Liver (tissue), 9 donors: ENCODE data around the gene MAP2K7. TPM values are rescaled to one million over a fixed set of nuclear protein-coding genes. Genes with fewer than 3 reads are reported as not detected.

Experiments
- DNase-seq: peaks from one replicate; pipeline ENCODE4 v3.0.0-alpha.2; 2017; ENCODE audit warnings: low spot score
- H3K27ac ChIP-seq, 2 donors: one replicate each; pipeline ENCODE4 v1.7.0; 2013; ENCODE audit warnings: inconsistent platforms in 2 of 2, low read length in 2 of 2, control low read depth in 1 of 2, low read depth in 1 of 2, mild to moderate bottlenecking in 1 of 2
- H3K27me3 ChIP-seq, 4 donors: one replicate each; pipeline versions ENCODE4 v1.6.1 to v1.7.0; 2013; ENCODE audit warnings: low read length in 3 of 4, inconsistent platforms in 1 of 4, mild to moderate bottlenecking in 1 of 4, moderate library complexity in 1 of 4; ENCODE audit not compliant: control insufficient read depth in 4 of 4, insufficient read depth in 4 of 4
- H3K36me3 ChIP-seq, 4 donors: one replicate each; pipeline versions ENCODE4 v1.6.1 to v1.7.0; 2013; ENCODE audit warnings: low read length in 3 of 4, mild to moderate bottlenecking in 3 of 4, low read depth in 1 of 4, moderate library complexity in 1 of 4; ENCODE audit not compliant: control insufficient read depth in 4 of 4, insufficient read depth in 3 of 4
- H3K4me1 ChIP-seq, 4 donors: one replicate each; pipeline versions ENCODE4 v1.6.1 to v1.7.0; 2013; ENCODE audit warnings: low read length in 3 of 4, mild to moderate bottlenecking in 3 of 4, moderate library complexity in 1 of 4; ENCODE audit not compliant: control insufficient read depth in 4 of 4, insufficient read depth in 4 of 4
- H3K4me3 ChIP-seq, 3 donors: one replicate each; pipeline versions ENCODE4 v1.6.1 to v1.7.0; 2013; ENCODE audit warnings: low read length in 3 of 3, control low read depth in 1 of 3, low read depth in 1 of 3, mild to moderate bottlenecking in 1 of 3
- H3K9ac ChIP-seq, 2 donors: one replicate each; pipeline ENCODE4 v1.7.0; 2013; ENCODE audit warnings: low read length in 2 of 2, mild to moderate bottlenecking in 2 of 2, moderate library complexity in 2 of 2, control low read depth in 1 of 2, low read depth in 1 of 2
- H3K9me3 ChIP-seq, 4 donors: one replicate each; pipeline versions ENCODE4 v1.6.1 to v1.7.0; 2013; ENCODE audit warnings: low read length in 3 of 4; ENCODE audit not compliant: control insufficient read depth in 4 of 4
- FOXA1 ChIP-seq: IDR thresholded peaks from 2 replicates; pipeline ENCODE4 v1.6.1; 2016; ENCODE audit warnings: antibody characterized with exemption
- GABPA ChIP-seq, 2 donors: IDR thresholded peaks in 1 of 2; conservative IDR thresholded peaks in 1 of 2; 2 replicates each; pipeline ENCODE4 v1.6.1; 2016; ENCODE audit warnings: antibody characterized with exemption in 2 of 2, mild to moderate bottlenecking in 1 of 2, moderate library complexity in 1 of 2
- HNF4A ChIP-seq, 2 donors: conservative IDR thresholded peaks; 2 replicates each; pipeline ENCODE4 v1.6.1; 2016; ENCODE audit warnings: antibody characterized with exemption in 2 of 2, mild to moderate bottlenecking in 2 of 2
- JUND ChIP-seq, 2 donors: IDR thresholded peaks; 2 replicates each; pipeline ENCODE4 v1.6.1; 2016; ENCODE audit warnings: antibody characterized with exemption in 2 of 2
- MAX ChIP-seq: IDR thresholded peaks from 2 replicates; pipeline ENCODE4 v1.6.1; 2016; ENCODE audit warnings: antibody characterized with exemption
- RAD21 ChIP-seq, 2 donors: IDR thresholded peaks; 2 replicates each; pipeline ENCODE4 v1.6.1; 2016; ENCODE audit warnings: antibody characterized with exemption in 2 of 2, mild to moderate bottlenecking in 2 of 2
- REST ChIP-seq: IDR thresholded peaks from 2 replicates; pipeline ENCODE4 v1.6.1; 2016; ENCODE audit warnings: antibody characterized with exemption, mild to moderate bottlenecking
- RXRA ChIP-seq, 2 donors: IDR thresholded peaks; 2 replicates each; pipeline ENCODE4 v1.6.1; 2017 to 2018; ENCODE audit warnings: antibody characterized with exemption in 2 of 2, mild to moderate bottlenecking in 1 of 2
- SP1 ChIP-seq: IDR thresholded peaks from 2 replicates; pipeline ENCODE4 v1.6.1; 2018; ENCODE audit warnings: antibody characterized with exemption, mild to moderate bottlenecking
- ZBTB33 ChIP-seq: IDR thresholded peaks from 2 replicates; pipeline ENCODE4 v1.6.1; 2016; ENCODE audit warnings: antibody characterized with exemption
- WGBS: extraction: QIAGEN DNeasy Blood & Tissue Kit; methylation state at CpG from one replicate; pipeline ENCODE4 v1.1.7; 2013; 5-methylcytosine and 5-hydroxymethylcytosine counted together
- polyA plus RNA-seq, 2 donors: library from polyadenylated mRNA; stranded (reverse) in 1 of 2; unstranded in 1 of 2; fragments of 200-250 nt in 1 of 2; fragments of >200 nt in 1 of 2; fragmentation: Nextera tagmentation in 1 of 2; extraction: Ambion mirVana in 1 of 2; gene quantifications; one replicate each; pipeline versions ENCODE4 v1.2.1 to v1.2.3, GENCODE V29; 2013 to 2015
- total RNA-seq, 2 donors: library from RNA; depleted of rRNA; stranded (reverse); fragments of >200 nt; gene quantifications; one replicate each; pipeline ENCODE4 v1.2.3, GENCODE V29; 2014
- donor health status: healthy.
- donor health status: healthy.
- donor health status: healthy.
- donor health status: healthy.
- donor health status: healthy.

Gene MAP2K7
- total and polyA plus RNA-seq, 4 donors, result 3.0 to 11.7 (median 9.5) TPM

- no peak for TF ChIP-seq ZBTB33
- TF ChIP-seq JUND (IDR thresholded peaks at IDR 0.05), result no peak
- no peak for TF ChIP-seq MAX
- no peak for TF ChIP-seq HNF4A (conservative IDR thresholded peaks at IDR 0.05)
These were observed 10.4 kb downstream of the MAP2K7 start (continued) for GRCh38 chr19:7914099-7914498.

- 43% methylated on average over 12 of the region's 12 CpGs for WGBS
- DNase-seq, result no peak
- Histone ChIP-seq H3K4me1 (peaks cover 17 to 46% (median 27%) of the 10 kb centered on the region in 4 donors), H3K27me3 (no peaks in the 10 kb centered on the region), H3K36me3 (peaks cover 0 to 27% (median 10%) of the 10 kb centered on the region in 4 donors), H3K9me3 (no peaks in the 10 kb centered on the region), H3K4me3 (no peak within 1 kb of the TSS), H3K9ac (no peak within 1 kb of the TSS), H3K27ac (no peak within 1 kb of the TSS)
- TF ChIP-seq MAX, result no peak
- TF ChIP-seq REST, result no peak
- TF ChIP-seq ZBTB33, result no peak
- TF ChIP-seq SP1, result no peak
- TF ChIP-seq GABPA (IDR thresholded peaks at IDR 0.05 in 1 of 2, conservative IDR thresholded peaks at IDR 0.05 in 1 of 2), result no peak
- no peak for TF ChIP-seq RXRA (IDR thresholded peaks at IDR 0.05)
- no peak for TF ChIP-seq FOXA1
- TF ChIP-seq RAD21 (IDR thresholded peaks at IDR 0.05), result no peak
These were observed 10.9 kb downstream of the MAP2K7 start, which contains the start of gene TGFBR3L for GRCh38 chr19:7914598-7915045. TSS of gene TGFBR3L (plus strand) at chr19:7914830.
